HepG2 (cell line): ENCODE data around the gene SPECC1L. TPM values are rescaled to one million over a fixed set of nuclear protein-coding genes. Genes with fewer than 3 reads are reported as not detected.

Experiments
- ATAC-seq: fragments of 200-7000 bp; cut with Tn5 transposase; 3 replicates; pipeline ENCODE4 v1.9.1; 2020; ENCODE audit warnings: mild to moderate bottlenecking, moderate library complexity
- BruUV-seq: library from RNA; stranded (reverse); fragments of 400-500 nt; replicated peaks from 2 replicates; lab custom pipeline; 2021; lab: Mats Ljungman, UMichigan
- CTCF ChIA-PET: fragments of 300-600 bp; formaldehyde crosslinking; extraction: SDS; loops from one replicate; lab custom pipeline; 2021; ENCODE audit warnings: low total read pairs, inconsistent platforms, low intra/inter-chr PET ratio; lab: Yijun Ruan, JAX
- POLR2A ChIA-PET: fragments of 350-600 bp; sonication (Branson Sonifier 250); formaldehyde crosslinking; loops from one replicate; lab custom pipeline; 2020; ENCODE audit warnings: antibody characterized with exemption, inconsistent platforms; lab: Yijun Ruan, JAX
- DNase-seq: peaks from one replicate; pipeline ENCODE4 v3.0.0-alpha.2; 2015; ENCODE audit warnings: low spot score
- FAIRE-seq: peaks from 3 replicates; lab custom pipeline; 2011; peaks lifted over from hg19 to GRCh38; lab: Jason Lieb, UNC
- H2AFZ ChIP-seq: one replicate; pipeline ENCODE4 v1.6.1; 2011; ENCODE audit warnings: low read length, inconsistent platforms
- H3K27ac ChIP-seq: fragments of 300-600 bp; 3 replicates; pipeline ENCODE4 v1.8.0; 2011; ENCODE audit warnings: mixed run types, mild to moderate bottlenecking, mixed read lengths, low read length, inconsistent platforms; ENCODE audit not compliant: insufficient read depth; ENCODE audit errors: extremely low read length
- H3K27me3 ChIP-seq, 2 experiments: fragments of 200-600 bp in 1 of 2; 2 replicates in 1 of 2; 3 replicates in 1 of 2; pipeline versions ENCODE4 v1.6.0 to v1.8.0; 2011; ENCODE audit warnings: low read length in 2 of 2, mild to moderate bottlenecking in 2 of 2, moderate library complexity in 2 of 2, inconsistent platforms in 1 of 2; ENCODE audit not compliant: insufficient read depth in 2 of 2, control insufficient read depth in 1 of 2
- H3K36me3 ChIP-seq, 2 experiments: fragments of 200-600 bp in 1 of 2; replicated peaks in 1 of 2; 2 replicates in 1 of 2; 3 replicates in 1 of 2; pipeline versions ENCODE4 v1.5.1 to v1.8.0; 2011; ENCODE audit warnings: low read length in 2 of 2, inconsistent platforms in 1 of 2; ENCODE audit not compliant: insufficient read depth in 2 of 2, control insufficient read depth in 1 of 2
- H3K4me1 ChIP-seq: 2 replicates; pipeline ENCODE4 v1.5.1; 2012; ENCODE audit warnings: low read length, inconsistent platforms; ENCODE audit not compliant: insufficient read depth
- H3K4me2 ChIP-seq: 2 replicates; pipeline ENCODE4 v1.6.0; 2011; ENCODE audit warnings: low read depth, low read length, inconsistent platforms
- H3K4me3 ChIP-seq, 3 experiments: fragments of 200-600 bp in 1 of 3; sonication (generic), shearing (Covaris generic) in 1 of 3; replicated peaks in 1 of 3; 2 replicates each; pipeline ENCODE4 v1.5.1; 2011 to 2016; ENCODE audit warnings: low read length in 3 of 3, inconsistent platforms in 2 of 3, low read depth in 2 of 3, mild to moderate bottlenecking in 2 of 3, control low read depth in 1 of 3, mixed read lengths in 1 of 3; ENCODE audit not compliant: insufficient read depth in 1 of 3
- H3K79me2 ChIP-seq: one replicate; pipeline ENCODE4 v1.6.1; 2011; ENCODE audit warnings: low read length, inconsistent platforms; ENCODE audit not compliant: insufficient read depth
- H3K9ac ChIP-seq: 2 replicates; pipeline ENCODE4 v1.6.0; 2011; ENCODE audit warnings: mild to moderate bottlenecking, low read depth, low read length, inconsistent platforms; ENCODE audit not compliant: insufficient read depth
- H3K9me3 ChIP-seq: 2 replicates; pipeline ENCODE4 v1.5.1; 2012; ENCODE audit warnings: mild to moderate bottlenecking, low read length
- H4K20me1 ChIP-seq: 2 replicates; pipeline ENCODE4 v1.6.0; 2011; ENCODE audit warnings: inconsistent platforms, mild to moderate bottlenecking, low read length, moderate library complexity; ENCODE audit not compliant: insufficient read depth
- ETV5 ChIP-seq: IDR thresholded peaks from 2 replicates; pipeline ENCODE4 v1.6.1; 2018; ENCODE audit warnings: missing biosample characterization, missing genetic modification reagents, inconsistent platforms, borderline replicate concordance
- FOXM1 ChIP-seq: sonication (generic); formaldehyde crosslinking; IDR thresholded peaks from 2 replicates; pipeline ENCODE4 v1.5.0; 2020; ENCODE audit warnings: missing genetic modification reagents
- HDAC2 ChIP-seq: sonication (generic); formaldehyde crosslinking; IDR thresholded peaks from 2 replicates; pipeline ENCODE4 v1.4.0; 2020; ENCODE audit warnings: missing genetic modification reagents
- HNF1A ChIP-seq, 2 experiments: sonication (generic) in 1 of 2; formaldehyde crosslinking in 1 of 2; IDR thresholded peaks; 2 replicates each; pipeline versions ENCODE4 v1.4.0 to v1.6.1; 2016 to 2020; ENCODE audit warnings: borderline replicate concordance in 1 of 2, low read depth in 1 of 2, mild to moderate bottlenecking in 1 of 2, missing genetic modification reagents in 1 of 2
- MBD4 ChIP-seq: IDR thresholded peaks from 2 replicates; pipeline ENCODE4 v1.6.1; 2012; ENCODE audit warnings: low read length, inconsistent platforms, borderline replicate concordance
- NFE2L1 ChIP-seq: sonication (generic); formaldehyde crosslinking; IDR thresholded peaks from 2 replicates; pipeline ENCODE4 v1.4.0; 2020; ENCODE audit warnings: missing genetic modification reagents, mild to moderate bottlenecking, borderline replicate concordance
- RFXANK ChIP-seq: IDR thresholded peaks from 2 replicates; pipeline ENCODE4 v1.6.1; 2016
- TEAD3 ChIP-seq: optimal IDR thresholded peaks from 2 replicates; pipeline ENCODE3; 2016; ENCODE audit warnings: borderline replicate concordance
- TRAFD1 ChIP-seq: sonication (generic); formaldehyde crosslinking; IDR thresholded peaks from 2 replicates; pipeline ENCODE4 v1.5.1; 2020; ENCODE audit warnings: missing genetic modification reagents, mild to moderate bottlenecking, borderline replicate concordance
- ZFAT ChIP-seq: sonication (generic); formaldehyde crosslinking; conservative IDR thresholded peaks from 2 replicates; pipeline ENCODE4 v1.8.1; 2023; ENCODE audit warnings: missing genetic modification reagents, inconsistent platforms
- ZNF225 ChIP-seq: sonication (generic); formaldehyde crosslinking; IDR thresholded peaks from 2 replicates; pipeline ENCODE4 v1.4.0; 2020; ENCODE audit warnings: mild to moderate bottlenecking, missing genetic modification reagents
- ZNF746 ChIP-seq: sonication (generic); formaldehyde crosslinking; IDR thresholded peaks from 2 replicates; pipeline ENCODE4 v1.8.0; 2022; ENCODE audit warnings: mild to moderate bottlenecking, missing genetic modification reagents
- ZNF766 ChIP-seq: sonication (generic); formaldehyde crosslinking; IDR thresholded peaks from 2 replicates; pipeline ENCODE4 v1.5.0; 2020; ENCODE audit warnings: missing genetic modification reagents, borderline replicate concordance
- ZNF891 ChIP-seq: sonication (generic); formaldehyde crosslinking; IDR thresholded peaks from 2 replicates; pipeline ENCODE4 v1.5.0; 2020; ENCODE audit warnings: mild to moderate bottlenecking, missing genetic modification reagents
- WGBS: methylation state at CpG from one replicate; pipeline ENCODE4 v1.1.6; 2017; ENCODE audit warnings: low lambda C conversion rate; 5-methylcytosine and 5-hydroxymethylcytosine counted together
- in situ Hi-C: cut with HindIII; loops from 2 replicates; pipeline ENCODE4 v1.10.0; 2017; ENCODE audit warnings: low pct_unique_long_range_greater_than_20kb; ENCODE audit not compliant: extremely low pct_ligation_motif_present
- intact Hi-C: fragments of 100-400 bp; cut with micrococcal nuclease; formaldehyde crosslinking; loops from one replicate; pipeline ENCODE4 v1.10.0; 2022; ENCODE audit not compliant: unreplicated experiment
- polyA plus RNA-seq, 8 experiments: library from polyadenylated mRNA; depleted of rRNA in 3 of 8; stranded (reverse) in 7 of 8; unstranded in 1 of 8; fragments of >200 nt; fragmentation: Illumina TruSeq in 4 of 8; extraction: Trizol in 4 of 8; gene quantifications; 2 replicates each; pipeline versions ENCODE4 v1.2.1 to v1.2.3, GENCODE V29; 2011 to 2016; ENCODE audit warnings: low read depth in 4 of 8, missing spikeins in 1 of 8, mixed read lengths in 1 of 8; ENCODE audit not compliant: insufficient read depth in 1 of 8
- total RNA-seq, 5 experiments: library from RNA; depleted of rRNA; stranded (reverse); fragments of >200 nt; fragmentation: Illumina TruSeq; extraction: Trizol; gene quantifications; 2 replicates each; pipeline ENCODE4 v1.2.3, GENCODE V29; 2016; ENCODE audit warnings: low read depth in 1 of 5

Gene SPECC1L
- total and polyA plus RNA-seq, 2 of the 13 experiments (the other 11 are each of a cell fraction or from before 2014, with no cell fraction given) = 14.1 to 30.3 TPM

- Histone ChIP-seq H3K9me3 (peaks cover 8% of the 10 kb centered on the region; the same call in 1 of the 2 replicates), H3K27me3 (no peaks in the 10 kb centered on the region), H3K4me1 (no peaks in the 10 kb centered on the region), H2AFZ (no peak overlapping the region), H3K9ac (no peak overlapping the region), H3K4me3 (no peak overlapping the region), H3K36me3 (peaks cover 19 to 75% of the 10 kb centered on the region in 2 experiments), H4K20me1 (no peaks in the 10 kb centered on the region), H3K79me2 (no peaks in the 10 kb centered on the region), H3K27ac (no peak overlapping the region), H3K4me2 (no peak overlapping the region)
- POLR2A ChIA-PET = interaction anchor here (0.6 kb wide), 1 partner anchor 253 kb away, joined by 3 read pairs; the partner anchor contains the start of gene GGT1
- WGBS = 75% methylated on average over 1 of the region's 4 CpGs
- FAIRE-seq (no peak), DNase-seq (no peak), ATAC-seq (no peak)
- BruUV-seq = no TSS peak
- CTCF ChIA-PET = no interaction called here
- in situ Hi-C loops (no loop called here), intact Hi-C loops (no loop called here)
- TF ChIP-seq ZNF225 (no peak), HDAC2 (no peak), ZNF746 (CRISPR knock-in tag) (no peak), ZFAT (CRISPR knock-in tag) (no peak), TRAFD1 (CRISPR knock-in tag) (no peak), MBD4 (no peak), ZNF766 (no peak), TEAD3 (CRISPR knock-in tag) (no peak)
Measured at GRCh38 chr22:24350627-24351026, 80.0 kb downstream of the SPECC1L start.

- H3K4me3 ChIP-seq = no peak overlapping the region
- no peak overlapping the region for H3K27ac ChIP-seq
- ATAC-seq = no peak
- H3K9me3 ChIP-seq = peaks cover 8% of the 10 kb centered on the region; the same call in 1 of the 2 replicates
- no peak overlapping the region for H3K4me2 ChIP-seq
- WGBS = 92% methylated on average over 2 of the region's 2 CpGs
- H3K9ac ChIP-seq = no peak overlapping the region
- ChIA-PET POLR2A (no interaction called here), CTCF (no interaction called here)
- in situ Hi-C loops (no loop called here), intact Hi-C loops (no loop called here)
- H3K27me3 ChIP-seq = no peaks in the 10 kb centered on the region
- no peak for FAIRE-seq
- no peaks in the 10 kb centered on the region for H3K79me2 ChIP-seq
- DNase-seq = no peak
- H2AFZ ChIP-seq = no peak overlapping the region
- H4K20me1 ChIP-seq = no peaks in the 10 kb centered on the region
- H3K4me1 ChIP-seq = peaks cover 6% of the 10 kb centered on the region
- H3K36me3 ChIP-seq = peaks cover 15 to 61% of the 10 kb centered on the region in 2 experiments
- BruUV-seq = no TSS peak
- TF ChIP-seq FOXM1 (CRISPR knock-in tag) = no peak
- TF ChIP-seq HNF1A (IDR thresholded peaks at IDR 0.05; ENCODE audit: low read depth) = no peak
- no peak for TF ChIP-seq HNF1A (CRISPR knock-in tag; IDR thresholded peaks at IDR 0.05; ENCODE audit: borderline replicate concordance)
- no peak for TF ChIP-seq ZNF891 (CRISPR knock-in tag)
- TF ChIP-seq RFXANK (CRISPR knock-in tag) = no peak
- no peak for TF ChIP-seq ETV5 (CRISPR knock-in tag)
- TF ChIP-seq NFE2L1 (CRISPR knock-in tag) = no peak
Measured at GRCh38 chr22:24353121-24353520, 82.5 kb downstream of the SPECC1L start.
